NB4 (cell line): ENCODE measurements around the gene OIT3.

Experiments
- MYC ChIP-seq: IDR thresholded peaks from 2 replicates; pipeline ENCODE4 v1.6.1; 2011; ENCODE audit warnings: low read depth, low read length
- POLR2A ChIP-seq: IDR thresholded peaks from 2 replicates; pipeline ENCODE4 v1.6.1; 2011; ENCODE audit warnings: mild to moderate bottlenecking; ENCODE audit not compliant: insufficient read length; ENCODE audit errors: extremely low read depth
- TF ChIP-seq, protein P1 (sequence below): IDR thresholded peaks from one replicate; pipeline ENCODE4 v1.5.1; 2012; ENCODE audit warnings: low read depth, low read length

DNA sequence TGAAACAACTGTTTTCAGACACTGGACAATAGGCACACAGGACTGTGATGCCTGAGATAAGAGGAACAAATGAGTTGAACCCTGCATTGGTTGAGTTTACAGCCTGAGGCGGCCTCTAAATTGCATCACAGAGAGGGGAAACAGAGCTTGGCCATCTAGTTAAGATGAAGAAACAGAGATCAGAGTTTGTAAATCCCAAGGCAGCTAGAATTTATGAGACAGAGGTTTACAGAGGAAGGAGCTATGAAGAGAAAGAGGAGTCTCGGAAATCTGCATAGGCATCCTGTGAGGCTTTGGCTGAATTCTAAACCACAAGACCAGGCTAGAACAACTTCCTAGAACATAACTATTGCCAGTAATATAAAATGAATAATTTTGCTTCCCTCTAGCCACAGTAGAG lies 41.0 kb upstream of the OIT3 start:
- TF ChIP-seq POLR2A (no peak), MYC (no peak)
- TF ChIP-seq, protein P1, sequence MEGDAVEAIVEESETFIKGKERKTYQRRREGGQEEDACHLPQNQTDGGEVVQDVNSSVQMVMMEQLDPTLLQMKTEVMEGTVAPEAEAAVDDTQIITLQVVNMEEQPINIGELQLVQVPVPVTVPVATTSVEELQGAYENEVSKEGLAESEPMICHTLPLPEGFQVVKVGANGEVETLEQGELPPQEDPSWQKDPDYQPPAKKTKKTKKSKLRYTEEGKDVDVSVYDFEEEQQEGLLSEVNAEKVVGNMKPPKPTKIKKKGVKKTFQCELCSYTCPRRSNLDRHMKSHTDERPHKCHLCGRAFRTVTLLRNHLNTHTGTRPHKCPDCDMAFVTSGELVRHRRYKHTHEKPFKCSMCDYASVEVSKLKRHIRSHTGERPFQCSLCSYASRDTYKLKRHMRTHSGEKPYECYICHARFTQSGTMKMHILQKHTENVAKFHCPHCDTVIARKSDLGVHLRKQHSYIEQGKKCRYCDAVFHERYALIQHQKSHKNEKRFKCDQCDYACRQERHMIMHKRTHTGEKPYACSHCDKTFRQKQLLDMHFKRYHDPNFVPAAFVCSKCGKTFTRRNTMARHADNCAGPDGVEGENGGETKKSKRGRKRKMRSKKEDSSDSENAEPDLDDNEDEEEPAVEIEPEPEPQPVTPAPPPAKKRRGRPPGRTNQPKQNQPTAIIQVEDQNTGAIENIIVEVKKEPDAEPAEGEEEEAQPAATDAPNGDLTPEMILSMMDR = no peak
